PC-3 (cell line): ENCODE data around the gene SPTLC3. TPM values are rescaled to one million over a fixed set of nuclear protein-coding genes. Genes with fewer than 3 reads are reported as not detected.

ENCODE experiments used
- ATAC-seq: fragments of 200-7000 bp; cut with Tn5 transposase; 2 replicates; pipeline ENCODE4 v1.9.1; 2020; ENCODE audit warnings: mild to moderate bottlenecking, moderate library complexity
- BruUV-seq: library from RNA; stranded (reverse); fragments of 400-500 nt; replicated peaks from 2 replicates; lab custom pipeline; 2021; lab: Mats Ljungman, UMichigan
- CTCF ChIA-PET: fragments of 300-600 bp; sonication (Branson Sonifier 250); formaldehyde crosslinking; loops from one replicate; lab custom pipeline; 2022; ENCODE audit warnings: antibody characterized with exemption; lab: Charles Lee
- POLR2A ChIA-PET: fragments of 300-600 bp; sonication (Branson Sonifier 250); formaldehyde crosslinking; loops from one replicate; lab custom pipeline; 2022; ENCODE audit warnings: antibody characterized with exemption; ENCODE audit not compliant: unreplicated experiment; lab: Charles Lee
- DNase-seq: peaks from one replicate; pipeline ENCODE4 v3.0.0-alpha.2; 2015
- H2AFZ ChIP-seq: fragments of 300-600 bp; sonication (generic); 2 replicates; pipeline ENCODE4 v1.6.0; 2016; ENCODE audit warnings: antibody characterized with exemption, low read length
- H3F3A ChIP-seq: fragments of 300-600 bp; sonication (generic); one replicate; pipeline ENCODE4 v1.6.0; 2017; ENCODE audit warnings: antibody characterized with exemption, low read length, control low read depth, mild to moderate bottlenecking; ENCODE audit not compliant: unreplicated experiment
- H3K27ac ChIP-seq: fragments of 300-600 bp; sonication (generic); 2 replicates; pipeline ENCODE4 v1.5.1; 2016; ENCODE audit warnings: mild to moderate bottlenecking, low read length
- H3K27me3 ChIP-seq: fragments of 300-600 bp; sonication (generic); 2 replicates; pipeline ENCODE4 v1.6.1; 2016; ENCODE audit warnings: low read length, mixed read lengths
- H3K36me3 ChIP-seq: fragments of 300-600 bp; sonication (generic); 2 replicates; pipeline ENCODE4 v1.6.1; 2016; ENCODE audit warnings: low read depth, mixed run types, low read length, mixed read lengths
- H3K4me1 ChIP-seq: fragments of 300-600 bp; sonication (generic); 2 replicates; pipeline ENCODE4 v1.5.1; 2016; ENCODE audit warnings: low read length; ENCODE audit not compliant: insufficient read depth
- H3K4me2 ChIP-seq: fragments of 300-600 bp; sonication (generic); 2 replicates; pipeline ENCODE4 v1.6.0; 2016; ENCODE audit warnings: low read length
- H3K4me3 ChIP-seq: fragments of 300-600 bp; sonication (generic); 2 replicates; pipeline ENCODE4 v1.5.1; 2016; ENCODE audit warnings: mild to moderate bottlenecking, low read length, mixed read lengths
- H3K79me2 ChIP-seq: fragments of 300-600 bp; sonication (generic); 2 replicates; pipeline ENCODE4 v1.6.1; 2017; ENCODE audit warnings: low read length, mixed read lengths
- H3K9ac ChIP-seq: fragments of 300-600 bp; sonication (generic); 2 replicates; pipeline ENCODE4 v1.6.0; 2016; ENCODE audit warnings: mild to moderate bottlenecking, low read length
- H3K9me2 ChIP-seq: fragments of 300-600 bp; sonication (generic); replicated peaks from 2 replicates; pipeline ENCODE4 v1.6.1; 2016; ENCODE audit warnings: mixed run types, low read length, mixed read lengths
- H3K9me3 ChIP-seq: fragments of 300-600 bp; sonication (generic); 2 replicates; pipeline ENCODE4 v1.6.1; 2016; ENCODE audit warnings: low read length, mixed read lengths
- H4K20me1 ChIP-seq: fragments of 300-600 bp; sonication (generic); 2 replicates; pipeline ENCODE4 v1.6.1; 2016; ENCODE audit warnings: low read length, mixed read lengths
- EZH2 ChIP-seq: fragments of 300-600 bp; sonication (generic); IDR thresholded peaks from one replicate; pipeline ENCODE4 v1.6.1; 2017; ENCODE audit warnings: antibody characterized with exemption, mild to moderate bottlenecking, low read length; ENCODE audit not compliant: unreplicated experiment
- EZH2phosphoT487 ChIP-seq: fragments of 300-600 bp; sonication (generic); IDR thresholded peaks from 2 replicates; pipeline ENCODE4 v1.6.1; 2018; ENCODE audit warnings: mild to moderate bottlenecking, antibody characterized with exemption, low read length, borderline replicate concordance
- intact Hi-C: fragments of 100-400 bp; cut with micrococcal nuclease; formaldehyde crosslinking; loops from 2 replicates; pipeline ENCODE4 v1.9.0; 2023
- total RNA-seq: library from RNA; depleted of rRNA; stranded (reverse); fragments of >200 nt; gene quantifications from 2 replicates; pipeline ENCODE4 v1.2.3, GENCODE V29; 2014; rRNA removed
- TF ChIP-seq, protein P1 (sequence below): fragments of 300-600 bp; sonication (generic); conservative IDR thresholded peaks from 2 replicates; pipeline ENCODE4 v1.5.1; 2017; ENCODE audit warnings: antibody characterized with exemption, low read depth, mild to moderate bottlenecking, low read length

The SPTLC3 gene
- total RNA-seq, 1 experiment from 2014 or later: 16.3 TPM

DNA sequence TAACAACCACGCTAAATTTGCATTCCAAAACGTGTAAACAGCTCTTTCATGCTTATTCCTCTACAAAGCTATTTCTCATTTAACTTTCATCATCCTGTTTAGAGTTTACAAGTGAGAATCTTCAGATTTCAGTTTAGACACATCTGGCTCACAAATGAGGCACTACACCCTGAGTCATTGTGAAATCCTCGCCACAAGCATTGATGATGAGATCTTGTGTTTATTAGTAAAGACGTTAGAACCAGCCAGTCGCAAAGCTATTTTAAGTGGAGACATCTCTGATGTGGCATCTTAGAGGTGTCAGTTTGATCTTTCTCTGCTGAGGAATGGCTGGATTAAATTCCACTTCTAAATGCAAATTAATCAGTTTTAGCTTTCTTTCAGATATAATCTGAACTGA lies 204.0 kb downstream of the SPTLC3 start:
- no TSS peak for BruUV-seq
- ATAC-seq (no peak), DNase-seq (no peak)
- H3K27me3 ChIP-seq: peaks cover 94% of the 10 kb centered on the region
- H3K4me3 ChIP-seq: no peak overlapping the region
- CTCF ChIA-PET: no interaction called here
- intact Hi-C loops: no loop called here
- no peaks in the 10 kb centered on the region for H4K20me1 ChIP-seq
- H3K27ac ChIP-seq: no peak overlapping the region
- no peaks in the 10 kb centered on the region for H3K9me2 ChIP-seq
- no peaks in the 10 kb centered on the region for H3K4me1 ChIP-seq
- H3F3A ChIP-seq: no peaks in the 10 kb centered on the region
- no peaks in the 10 kb centered on the region for H3K9me3 ChIP-seq
- no peak overlapping the region for H3K4me2 ChIP-seq
- no peak overlapping the region for H3K9ac ChIP-seq
- POLR2A ChIA-PET: no interaction called here
- no peaks in the 10 kb centered on the region for H3K36me3 ChIP-seq
- H2AFZ ChIP-seq: no peak overlapping the region
- TF ChIP-seq, protein P1, sequence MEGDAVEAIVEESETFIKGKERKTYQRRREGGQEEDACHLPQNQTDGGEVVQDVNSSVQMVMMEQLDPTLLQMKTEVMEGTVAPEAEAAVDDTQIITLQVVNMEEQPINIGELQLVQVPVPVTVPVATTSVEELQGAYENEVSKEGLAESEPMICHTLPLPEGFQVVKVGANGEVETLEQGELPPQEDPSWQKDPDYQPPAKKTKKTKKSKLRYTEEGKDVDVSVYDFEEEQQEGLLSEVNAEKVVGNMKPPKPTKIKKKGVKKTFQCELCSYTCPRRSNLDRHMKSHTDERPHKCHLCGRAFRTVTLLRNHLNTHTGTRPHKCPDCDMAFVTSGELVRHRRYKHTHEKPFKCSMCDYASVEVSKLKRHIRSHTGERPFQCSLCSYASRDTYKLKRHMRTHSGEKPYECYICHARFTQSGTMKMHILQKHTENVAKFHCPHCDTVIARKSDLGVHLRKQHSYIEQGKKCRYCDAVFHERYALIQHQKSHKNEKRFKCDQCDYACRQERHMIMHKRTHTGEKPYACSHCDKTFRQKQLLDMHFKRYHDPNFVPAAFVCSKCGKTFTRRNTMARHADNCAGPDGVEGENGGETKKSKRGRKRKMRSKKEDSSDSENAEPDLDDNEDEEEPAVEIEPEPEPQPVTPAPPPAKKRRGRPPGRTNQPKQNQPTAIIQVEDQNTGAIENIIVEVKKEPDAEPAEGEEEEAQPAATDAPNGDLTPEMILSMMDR: no peak
- TF ChIP-seq EZH2 (no peak), EZH2phosphoT487 (no peak)
- no peaks in the 10 kb centered on the region for H3K79me2 ChIP-seq

- Histone ChIP-seq H3K27me3 (peaks cover 95% of the 10 kb centered on the region), H3K4me1 (no peaks in the 10 kb centered on the region), H3K79me2 (no peaks in the 10 kb centered on the region), H4K20me1 (no peaks in the 10 kb centered on the region), H3K27ac (no peak overlapping the region), H2AFZ (no peak overlapping the region), H3K4me2 (no peak overlapping the region), H3K9me3 (no peaks in the 10 kb centered on the region), H3K4me3 (no peak overlapping the region), H3K36me3 (no peaks in the 10 kb centered on the region), H3K9me2 (no peaks in the 10 kb centered on the region), H3F3A (no peaks in the 10 kb centered on the region), H3K9ac (no peak overlapping the region)
- intact Hi-C loops: no loop called here
- BruUV-seq: no TSS peak
- POLR2A ChIA-PET: no interaction called here
- ATAC-seq (no peak), DNase-seq (no peak)
- CTCF ChIA-PET: no interaction called here
- no peak for TF ChIP-seq EZH2
- no peak for TF ChIP-seq EZH2phosphoT487
- TF ChIP-seq, protein P1: no peak
Observed at GRCh38 chr20:13213335-13213734, 204.6 kb downstream of the SPTLC3 start.

DNA sequence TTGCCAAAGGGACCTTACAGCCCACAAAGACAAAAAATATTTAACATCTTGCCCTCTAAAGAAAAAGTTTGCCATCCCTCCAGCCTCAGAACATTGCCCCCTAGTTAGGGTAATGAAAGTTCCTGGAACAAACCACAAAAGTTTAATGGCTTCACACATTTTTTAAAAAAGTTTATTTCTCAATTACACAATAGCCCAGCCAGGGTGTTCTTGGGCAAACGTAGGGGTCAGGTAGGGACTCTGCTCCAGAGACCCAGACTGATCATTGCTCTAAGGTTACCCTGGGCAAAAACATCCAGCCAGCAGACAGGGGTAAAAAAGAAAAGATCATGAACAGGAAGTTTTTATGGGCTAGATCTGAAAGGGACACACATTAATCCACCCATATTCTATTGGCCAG lies 207.8 kb downstream of the SPTLC3 start:
- H3F3A ChIP-seq: no peaks in the 10 kb centered on the region
- DNase-seq: no peak
- H3K4me1 ChIP-seq: peaks cover 6% of the 10 kb centered on the region; the same call in 1 of the 2 replicates
- no TSS peak for BruUV-seq
- H3K9ac ChIP-seq: no peak overlapping the region
- H3K4me2 ChIP-seq: no peak overlapping the region
- intact Hi-C loops: no loop called here
- no peaks in the 10 kb centered on the region for H3K9me2 ChIP-seq
- CTCF ChIA-PET: no interaction called here
- H4K20me1 ChIP-seq: no peaks in the 10 kb centered on the region
- no peak for TF ChIP-seq EZH2phosphoT487
- no peak for TF ChIP-seq EZH2
- TF ChIP-seq, protein P1: no peak
- no peaks in the 10 kb centered on the region for H3K36me3 ChIP-seq
- POLR2A ChIA-PET: no interaction called here
- no peaks in the 10 kb centered on the region for H3K9me3 ChIP-seq
- H3K4me3 ChIP-seq: no peak overlapping the region
- ATAC-seq: no peak
- H3K27me3 ChIP-seq: peaks cover 94% of the 10 kb centered on the region
- H3K27ac ChIP-seq: no peak overlapping the region
- no peak overlapping the region for H2AFZ ChIP-seq
- H3K79me2 ChIP-seq: no peaks in the 10 kb centered on the region

Other genes with a start within 250 kb of the SPTLC3 start
- gene ISM1, start 212.3 kb downstream of the SPTLC3 start, total RNA-seq: not detected in 2 replicates